Natural killer cell (primary cell): ENCODE data around the gene INO80. TPM values are rescaled to one million over a fixed set of nuclear protein-coding genes. Genes with fewer than 3 reads are reported as not detected.

Experiments used
- ATAC-seq, 3 donors: fragments of 150-1000 bp in 2 of 3; fragments of 200-7000 bp in 1 of 3; cut with Tn5 transposase; 1 replicate in 1 of 3; 2 replicates in 2 of 3; pipeline ENCODE4 v1.10.0; 2021; ENCODE audit warnings: mild to moderate bottlenecking in 2 of 3, moderate library complexity in 2 of 3
- DNase-seq, 2 donors: peaks; one replicate each; pipeline versions ENCODE4 v3.0.0 to v3.0.0-alpha.2; 2013 to 2021; ENCODE audit warnings: mixed read lengths in 1 of 2
- H3K27ac ChIP-seq: one replicate; pipeline ENCODE4 v1.5.1; 2013; ENCODE audit warnings: mild to moderate bottlenecking, low read length
- H3K27me3 ChIP-seq: one replicate; pipeline ENCODE4 v1.6.1; 2013; ENCODE audit warnings: low read length; ENCODE audit not compliant: control insufficient read depth, insufficient read depth
- H3K36me3 ChIP-seq: one replicate; pipeline ENCODE4 v1.6.1; 2013; ENCODE audit warnings: low read length; ENCODE audit not compliant: control insufficient read depth, insufficient read depth
- H3K4me1 ChIP-seq: one replicate; pipeline ENCODE4 v1.6.1; 2013; ENCODE audit warnings: low read length; ENCODE audit not compliant: control insufficient read depth, insufficient read depth
- H3K4me3 ChIP-seq: one replicate; pipeline ENCODE4 v1.5.1; 2013; ENCODE audit warnings: low read length
- H3K9me3 ChIP-seq: one replicate; pipeline ENCODE4 v1.6.1; 2013; ENCODE audit warnings: low read length; ENCODE audit not compliant: control insufficient read depth, insufficient read depth
- H3K27ac Mint-ChIP-seq, 2 donors: one replicate each; pipeline ENCODE4 v1.8.0; 2022; ENCODE audit warnings: mild to moderate bottlenecking in 2 of 2, mixed read lengths in 2 of 2, moderate library complexity in 1 of 2
- H3K27me3 Mint-ChIP-seq, 2 donors: one replicate each; pipeline ENCODE4 v1.8.0; 2022; ENCODE audit warnings: low read depth in 2 of 2, mixed read lengths in 2 of 2
- H3K36me3 Mint-ChIP-seq: one replicate; pipeline ENCODE4 v1.8.0; 2022; ENCODE audit warnings: mixed read lengths
- H3K4me1 Mint-ChIP-seq, 2 donors: one replicate each; pipeline ENCODE4 v1.8.0; 2022; ENCODE audit warnings: mixed read lengths in 2 of 2
- H3K4me3 Mint-ChIP-seq: one replicate; pipeline ENCODE4 v1.8.0; 2022; ENCODE audit warnings: mild to moderate bottlenecking, moderate library complexity, mixed read lengths
- H3K9me3 Mint-ChIP-seq, 2 donors: one replicate each; pipeline ENCODE4 v1.8.0; 2022; ENCODE audit warnings: mixed read lengths in 2 of 2
- WGBS: methylation state at CpG from one replicate; pipeline ENCODE4 v1.1.7; 2013; ENCODE audit warnings: missing lambda C conversion rate; ENCODE audit not compliant: insufficient coverage; 5-methylcytosine and 5-hydroxymethylcytosine counted together
- intact Hi-C: fragments of 100-400 bp; cut with micrococcal nuclease; formaldehyde crosslinking; loops from one replicate; pipeline ENCODE4 v1.14.2; 2022
- total RNA-seq, 4 donors: library from RNA; stranded (reverse); fragments of 120-200 nt in 1 of 4; gene quantifications; one replicate each; pipeline versions ENCODE4 v1.2.3 to v1.2.4, GENCODE V29; 2013 to 2022
- TF ChIP-seq, protein P1 (sequence below): fragments of 200-600 bp; IDR thresholded peaks from one replicate; pipeline ENCODE4 v1.8.0; 2022; ENCODE audit warnings: antibody characterized with exemption

INO80 gene
- total RNA-seq, 3 donors from 2014 or later (not counting 1 experiment from before 2014, with no cell fraction given), result 36.4 to 45.7 (median 43.9) TPM

DNA sequence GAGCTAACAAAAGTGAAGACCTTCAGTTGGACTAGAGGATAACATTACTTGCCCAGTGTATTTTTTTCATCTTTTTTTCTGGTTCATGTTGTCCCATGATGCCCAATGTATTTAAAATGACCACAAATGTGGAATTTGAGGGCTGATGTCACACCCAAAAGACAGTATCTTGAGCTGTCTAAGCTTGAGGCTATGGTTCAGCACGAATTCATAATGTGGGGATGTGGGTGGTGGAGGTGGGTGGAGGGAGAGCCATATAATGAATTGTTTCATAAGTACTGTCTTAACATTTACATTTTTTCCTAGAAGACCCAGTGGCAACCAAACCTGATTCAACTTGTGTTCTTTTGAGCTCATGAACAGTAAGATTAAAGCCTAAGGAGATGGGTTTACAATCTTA, 125.3 kb downstream of the INO80 start:
- Mint-ChIP-seq H3K36me3 (peaks cover 28% of the 10 kb centered on the region), H3K9me3 (no peaks in the 10 kb centered on the region), H3K4me3 (no peak overlapping the region)

DNA sequence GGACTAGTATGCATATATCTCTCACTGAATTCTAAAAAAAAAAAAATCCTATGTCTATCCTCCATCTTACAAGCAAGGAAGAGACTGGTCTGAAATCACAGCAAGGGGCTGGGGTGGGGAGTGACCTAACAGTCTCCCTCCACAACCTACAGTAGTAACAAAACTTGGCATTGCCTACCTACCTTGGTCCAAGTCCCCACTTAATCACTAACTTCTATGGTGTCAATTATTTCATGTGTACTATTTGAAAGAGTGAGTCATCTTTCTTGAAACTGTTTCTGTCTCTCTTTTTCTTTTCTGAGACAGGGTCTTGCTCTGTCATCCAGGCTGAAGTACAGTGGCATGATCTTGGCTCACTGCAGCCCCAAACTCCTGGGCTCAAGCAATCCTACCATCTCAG, 126.0 kb downstream of the INO80 start:
- peaks cover 50% of the 10 kb centered on the region for H3K36me3 ChIP-seq
- H3K4me1 ChIP-seq, result no peaks in the 10 kb centered on the region

More for the DNA sequence above, 125.3 kb downstream of the INO80 start:
- no peak overlapping the region for H3K27ac Mint-ChIP-seq
- 0% methylated on average over 1 of the region's 1 CpG for WGBS
- TF ChIP-seq, protein P1, sequence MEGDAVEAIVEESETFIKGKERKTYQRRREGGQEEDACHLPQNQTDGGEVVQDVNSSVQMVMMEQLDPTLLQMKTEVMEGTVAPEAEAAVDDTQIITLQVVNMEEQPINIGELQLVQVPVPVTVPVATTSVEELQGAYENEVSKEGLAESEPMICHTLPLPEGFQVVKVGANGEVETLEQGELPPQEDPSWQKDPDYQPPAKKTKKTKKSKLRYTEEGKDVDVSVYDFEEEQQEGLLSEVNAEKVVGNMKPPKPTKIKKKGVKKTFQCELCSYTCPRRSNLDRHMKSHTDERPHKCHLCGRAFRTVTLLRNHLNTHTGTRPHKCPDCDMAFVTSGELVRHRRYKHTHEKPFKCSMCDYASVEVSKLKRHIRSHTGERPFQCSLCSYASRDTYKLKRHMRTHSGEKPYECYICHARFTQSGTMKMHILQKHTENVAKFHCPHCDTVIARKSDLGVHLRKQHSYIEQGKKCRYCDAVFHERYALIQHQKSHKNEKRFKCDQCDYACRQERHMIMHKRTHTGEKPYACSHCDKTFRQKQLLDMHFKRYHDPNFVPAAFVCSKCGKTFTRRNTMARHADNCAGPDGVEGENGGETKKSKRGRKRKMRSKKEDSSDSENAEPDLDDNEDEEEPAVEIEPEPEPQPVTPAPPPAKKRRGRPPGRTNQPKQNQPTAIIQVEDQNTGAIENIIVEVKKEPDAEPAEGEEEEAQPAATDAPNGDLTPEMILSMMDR, result no peak
- no peaks in the 10 kb centered on the region for H3K4me1 Mint-ChIP-seq
- Histone ChIP-seq H3K27ac (no peak overlapping the region), H3K27me3 (no peaks in the 10 kb centered on the region), H3K4me1 (no peaks in the 10 kb centered on the region), H3K36me3 (peaks cover 50% of the 10 kb centered on the region), H3K9me3 (no peaks in the 10 kb centered on the region), H3K4me3 (no peak overlapping the region)
- ATAC-seq, result no peak
- DNase-seq, result no peak
- intact Hi-C loops, result no loop called here
- no peaks in the 10 kb centered on the region for H3K27me3 Mint-ChIP-seq

DNA sequence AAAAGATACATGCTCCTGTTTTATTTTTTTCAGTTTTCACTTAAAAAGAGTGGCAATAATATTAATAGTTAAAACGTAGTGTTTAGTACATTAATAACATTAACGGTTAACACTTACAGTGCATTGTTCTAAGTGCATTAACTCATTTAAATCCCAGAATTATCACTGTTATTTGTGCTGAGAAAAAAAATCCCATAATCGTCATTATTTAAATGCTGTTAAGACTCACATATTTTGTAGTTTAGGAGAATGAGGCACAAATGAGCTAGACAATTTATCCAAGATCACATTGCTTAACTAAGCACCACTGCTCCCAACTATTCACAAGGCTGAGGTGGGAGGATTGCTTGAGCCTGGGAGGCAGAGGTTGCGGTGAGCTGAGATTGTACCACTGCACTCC, 127.9 kb downstream of the INO80 start:
- no peak for ATAC-seq
- H3K36me3 Mint-ChIP-seq, result peaks cover 21% of the 10 kb centered on the region
- TF ChIP-seq, protein P1, result no peak
- H3K4me3 Mint-ChIP-seq, result no peak overlapping the region
- no peaks in the 10 kb centered on the region for H3K27me3 Mint-ChIP-seq
- H3K27ac ChIP-seq, result no peak overlapping the region
- no peaks in the 10 kb centered on the region for H3K9me3 Mint-ChIP-seq
- no peaks in the 10 kb centered on the region for H3K27me3 ChIP-seq
- no peak overlapping the region for H3K27ac Mint-ChIP-seq
- no peaks in the 10 kb centered on the region for H3K9me3 ChIP-seq
- no peaks in the 10 kb centered on the region for H3K4me1 ChIP-seq
- no peaks in the 10 kb centered on the region for H3K4me1 Mint-ChIP-seq
- WGBS, result 100% methylated on average over 1 of the region's 4 CpGs
- H3K4me3 ChIP-seq, result no peak overlapping the region
- H3K36me3 ChIP-seq, result peaks cover 59% of the 10 kb centered on the region
- no peak for DNase-seq
- intact Hi-C loops, result no loop called here

More for the DNA sequence above, 126.0 kb downstream of the INO80 start:
- no peak overlapping the region for H3K4me3 ChIP-seq
- Mint-ChIP-seq H3K9me3 (no peaks in the 10 kb centered on the region), H3K36me3 (peaks cover 21% of the 10 kb centered on the region), H3K27me3 (no peaks in the 10 kb centered on the region), H3K4me3 (no peak overlapping the region), H3K4me1 (no peaks in the 10 kb centered on the region), H3K27ac (no peak overlapping the region)
- no peak overlapping the region for H3K27ac ChIP-seq
- ATAC-seq (no peak), DNase-seq (no peak)
- H3K27me3 ChIP-seq, result no peaks in the 10 kb centered on the region
- H3K9me3 ChIP-seq, result no peaks in the 10 kb centered on the region
- intact Hi-C loops, result no loop called here
- TF ChIP-seq, protein P1, result no peak

DNA sequence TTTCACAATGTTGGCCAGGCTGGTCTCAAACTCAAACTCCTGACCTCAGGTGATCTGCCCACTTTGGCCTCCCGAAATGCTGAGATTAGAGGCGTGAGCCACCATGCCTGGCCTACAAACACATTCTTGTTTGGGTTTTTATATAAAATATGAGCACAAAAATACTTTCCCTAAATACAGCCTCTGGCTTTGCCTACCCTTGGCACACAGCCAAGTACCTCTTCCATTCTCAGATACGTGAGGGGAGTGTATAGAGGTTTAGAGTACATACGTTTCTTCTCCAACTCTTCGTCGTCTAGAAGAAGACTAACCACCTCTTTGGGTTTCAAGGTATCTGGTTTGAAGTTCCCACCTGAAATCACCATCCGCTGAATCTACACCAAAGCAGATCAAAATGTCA, 129.3 kb downstream of the INO80 start:
- Histone ChIP-seq H3K27me3 (no peaks in the 10 kb centered on the region), H3K27ac (no peak overlapping the region), H3K9me3 (no peaks in the 10 kb centered on the region), H3K4me1 (no peaks in the 10 kb centered on the region), H3K36me3 (peaks cover 61% of the 10 kb centered on the region), H3K4me3 (no peak overlapping the region)
- DNase-seq (peak in 1 of 2 donors; percentile 14), ATAC-seq (no peak)
- H3K4me3 Mint-ChIP-seq, result no peak overlapping the region
- peak overlapping the region in 1 of 2 donors; percentile 46 for H3K27ac Mint-ChIP-seq
- 98% methylated on average over 5 of the region's 7 CpGs for WGBS
- H3K4me1 Mint-ChIP-seq, result no peaks in the 10 kb centered on the region
- TF ChIP-seq, protein P1, result no peak
- intact Hi-C loops, result no loop called here
- peaks cover 21% of the 10 kb centered on the region for H3K36me3 Mint-ChIP-seq
- H3K9me3 Mint-ChIP-seq, result no peaks in the 10 kb centered on the region
- H3K27me3 Mint-ChIP-seq, result no peaks in the 10 kb centered on the region
